ENCODE measurements around the gene TRIM33. TPM values are rescaled to one million over a fixed set of nuclear protein-coding genes. Genes with fewer than 3 reads are reported as not detected.
"Not testable (repeated sequence)": the region's sequence is repeated elsewhere in the genome, so short reads cannot be mapped to it uniquely, and the experiment has no call there.

Gene TRIM33
- total RNA-seq, 2 experiments from 2014 or later: 32.5 to 34.1 TPM

DNA sequence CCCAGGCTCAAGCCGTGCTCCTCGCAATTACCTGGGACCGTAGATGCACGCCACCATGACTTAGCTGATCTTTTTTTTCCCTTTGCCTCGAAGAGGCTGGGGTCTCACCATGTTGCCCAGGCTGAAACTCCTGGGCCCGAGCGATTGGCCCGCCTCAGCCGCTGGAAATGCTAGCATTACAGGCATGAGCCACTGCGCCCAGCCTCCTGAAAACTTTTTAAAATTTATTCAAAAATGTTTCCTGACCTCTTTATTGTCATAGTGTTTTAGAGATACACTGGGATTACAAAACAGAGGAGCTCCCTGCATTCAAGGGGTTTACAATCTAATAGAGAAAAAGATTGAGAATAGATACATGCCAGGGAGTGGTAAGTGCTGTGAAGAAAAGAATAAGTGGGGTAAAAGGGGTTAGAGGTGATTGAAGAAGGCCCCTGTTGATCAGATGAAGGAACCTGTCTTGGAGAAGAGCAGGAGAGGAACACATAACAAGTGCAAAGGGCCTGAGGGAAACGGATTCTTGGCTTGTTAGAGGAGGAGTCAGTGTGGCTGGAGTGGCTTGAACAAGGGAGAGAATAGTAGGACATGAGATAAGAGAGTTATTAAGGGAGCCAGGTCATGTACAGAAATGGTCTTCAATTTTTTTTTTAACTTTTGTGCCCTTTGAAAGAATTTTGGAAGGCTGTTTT, 1.7 kb upstream of the TRIM33 start:
- ChIA-PET CTCF (interaction anchor here (1.2 kb wide), 1 partner anchor 12 kb away, joined by 3 read pairs; no protein-coding TSS in a partner anchor), POLR2A (no interaction called here)

DNA sequence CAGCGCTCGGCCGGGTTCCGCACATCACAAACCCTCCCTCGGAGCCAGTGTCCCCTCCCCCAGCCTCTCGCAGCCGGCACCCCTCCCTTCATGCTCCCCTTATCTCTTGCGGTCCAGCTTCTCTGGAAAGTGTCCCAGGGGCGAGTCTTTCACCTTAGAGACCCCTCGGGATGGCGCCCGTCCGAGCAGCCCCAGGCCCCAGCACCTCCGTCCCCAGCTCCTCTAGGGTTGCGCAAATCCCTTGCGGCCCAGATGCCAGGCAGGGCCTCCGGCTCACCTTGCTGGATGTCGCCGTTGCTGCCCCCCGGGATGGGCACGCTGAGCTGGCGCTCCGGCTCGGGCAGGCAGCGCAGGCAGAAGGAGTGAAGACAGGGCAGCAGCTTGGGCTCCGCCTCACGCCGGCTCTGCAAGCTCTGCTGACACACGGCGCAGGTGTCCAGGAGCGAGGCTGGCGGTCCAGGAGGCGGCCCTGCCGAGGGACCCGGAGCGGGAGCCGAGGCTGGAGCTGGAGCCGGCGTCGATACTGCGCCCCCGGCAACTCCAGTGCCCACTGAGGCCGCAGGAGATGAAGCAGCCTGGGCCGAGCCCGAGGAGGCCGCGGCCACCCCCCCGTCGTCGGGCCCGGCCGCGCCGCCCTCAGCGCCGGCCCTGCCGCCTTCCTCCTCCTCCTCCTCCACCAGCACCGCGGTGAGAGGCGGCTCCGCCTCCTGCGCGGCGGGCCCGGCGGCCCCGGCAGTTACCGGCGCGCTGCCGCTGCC, 550 bp downstream of the TRIM33 start:
- CTCF ChIA-PET: interaction anchor here (0.5 kb wide), 1 partner anchor 12 kb away, joined by 3 read pairs; no protein-coding TSS in a partner anchor
- POLR2A ChIA-PET: interaction anchor here (0.6 to 1.4 kb wide), 2 partner anchors 16 to 160 kb away, joined by 3 to 5 read pairs; no protein-coding TSS in a partner anchor

DNA sequence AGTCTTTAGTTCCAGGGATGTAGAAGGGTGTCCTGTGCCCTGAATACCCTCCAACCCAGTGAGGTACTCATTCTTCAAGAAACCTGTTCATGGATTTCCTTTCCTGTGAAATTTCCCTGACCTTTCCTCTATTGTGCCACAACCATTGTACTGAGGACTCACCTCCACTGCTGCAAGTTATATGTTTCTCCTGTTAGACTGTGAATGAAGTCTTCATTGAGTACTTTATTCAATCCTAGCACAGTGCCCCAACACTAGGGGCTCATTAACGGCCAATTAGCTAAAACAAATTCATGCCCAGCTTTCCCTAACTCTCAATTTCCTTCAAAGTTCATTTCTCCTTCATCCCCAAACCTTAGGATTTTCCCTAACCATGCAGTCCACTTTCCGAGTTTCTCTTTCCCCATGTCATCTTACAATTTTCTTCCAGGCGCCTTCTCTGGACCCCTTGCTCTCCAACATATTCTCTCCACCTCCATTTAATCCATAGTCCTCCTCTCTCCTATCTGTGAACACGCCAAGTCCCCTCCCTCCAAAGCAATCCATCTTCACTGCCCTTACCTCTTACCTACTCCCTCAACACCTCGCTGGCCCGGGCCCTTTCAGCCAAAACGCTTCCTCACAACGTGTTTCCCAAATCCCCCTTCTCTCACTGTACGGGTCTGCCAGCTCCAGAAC, 1.3 kb downstream of the TRIM33 start:
- CTCF ChIA-PET: no interaction called here
- POLR2A ChIA-PET: interaction anchor here (0.6 kb wide), 1 partner anchor 161 kb away, joined by 3 read pairs; no protein-coding TSS in a partner anchor

DNA sequence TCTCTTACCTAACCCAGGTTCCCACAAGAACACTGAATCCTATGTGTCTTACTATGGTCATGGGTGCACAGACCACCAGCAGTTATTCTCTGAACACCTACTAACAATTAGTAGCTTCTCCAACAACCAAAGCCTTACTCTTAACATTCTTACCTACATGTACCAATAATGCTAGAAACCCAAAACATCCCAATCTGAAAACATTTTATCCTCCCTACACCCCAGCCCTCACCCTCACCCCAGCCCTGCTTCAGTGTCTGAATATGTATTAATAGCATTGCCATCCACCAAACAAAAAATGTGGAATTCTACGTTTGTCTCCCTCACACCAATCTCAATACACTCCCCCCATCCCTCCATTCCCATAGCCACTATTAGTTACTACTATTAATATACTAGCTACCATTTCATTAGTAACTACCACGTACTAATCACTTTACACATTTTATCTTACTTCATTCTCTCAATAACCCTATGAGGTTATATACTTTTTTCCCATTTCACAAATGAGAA, 2.6 kb downstream of the TRIM33 start:
- CTCF ChIA-PET: interaction anchor here (1.0 kb wide), 1 partner anchor 162 kb away, joined by 5 read pairs; no protein-coding TSS in a partner anchor
- POLR2A ChIA-PET: no interaction called here

DNA sequence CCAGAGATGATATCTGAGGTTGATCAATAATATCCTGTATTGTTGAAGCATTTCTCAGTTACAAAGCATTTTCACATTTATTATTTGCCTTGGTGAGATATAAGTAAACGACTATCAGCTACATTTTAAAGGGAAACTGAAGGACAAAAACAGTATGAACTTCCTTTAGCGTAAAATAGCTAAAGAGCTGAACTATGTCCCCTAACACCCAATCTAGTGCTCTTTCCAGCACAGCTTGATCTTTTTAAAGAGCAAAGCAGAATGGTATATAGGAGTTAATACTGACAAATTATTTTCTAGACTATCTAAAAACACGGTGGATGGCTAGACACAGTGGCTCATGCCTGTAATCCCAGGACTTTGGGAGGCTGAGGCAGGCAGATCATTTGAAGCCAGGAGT, 3.5 kb downstream of the TRIM33 start:
- ChIA-PET CTCF (interaction anchor here (1.9 kb wide), 1 partner anchor 161 kb away, joined by 5 read pairs; no protein-coding TSS in a partner anchor), POLR2A (no interaction called here)

DNA sequence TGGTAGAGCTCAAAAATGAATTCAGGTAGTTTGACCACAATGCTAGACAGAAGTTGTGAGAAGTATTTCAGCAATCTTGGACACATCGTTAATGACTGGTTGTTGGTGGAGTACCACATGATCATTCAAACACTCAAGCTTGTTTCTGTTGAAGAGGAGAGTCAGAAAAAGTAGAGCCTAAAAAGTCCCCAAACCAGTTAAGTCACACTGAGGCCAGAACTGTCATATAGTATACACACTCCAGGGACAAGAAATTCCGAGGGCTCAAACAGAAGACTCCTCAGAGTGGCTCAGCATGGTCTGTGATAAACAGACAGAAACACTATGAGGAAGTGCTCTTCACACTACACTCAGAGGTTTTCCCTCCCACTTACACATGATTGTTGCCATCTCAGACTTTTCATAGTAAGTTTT, 5.8 kb downstream of the TRIM33 start:
- ChIA-PET CTCF (no interaction called here), POLR2A (no interaction called here)

DNA sequence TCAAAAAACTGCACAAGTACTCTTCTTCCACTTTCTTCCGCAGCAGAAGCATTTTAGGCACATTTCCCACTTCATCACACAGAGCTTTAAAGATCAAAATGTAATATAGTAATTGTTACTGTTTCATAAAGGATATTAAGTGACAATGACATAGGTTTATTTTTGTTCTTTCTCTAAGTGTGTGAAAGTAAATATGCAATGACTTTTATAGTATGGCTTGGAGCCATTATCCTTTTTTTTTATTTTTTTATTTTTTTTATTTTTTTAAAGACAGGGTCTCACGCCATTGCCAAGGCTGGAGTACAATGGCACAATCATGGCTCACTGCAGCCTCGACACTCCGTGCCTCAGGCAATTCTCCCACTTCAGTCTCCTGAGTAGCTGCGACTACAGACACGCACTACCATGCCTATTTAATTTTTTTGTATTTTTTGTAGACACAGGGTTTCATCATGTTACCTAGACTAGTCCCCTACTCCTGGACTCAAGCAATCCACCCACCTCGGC, 7.0 kb downstream of the TRIM33 start:
- POLR2A ChIA-PET: no interaction called here
- CTCF ChIA-PET: no interaction called here

DNA sequence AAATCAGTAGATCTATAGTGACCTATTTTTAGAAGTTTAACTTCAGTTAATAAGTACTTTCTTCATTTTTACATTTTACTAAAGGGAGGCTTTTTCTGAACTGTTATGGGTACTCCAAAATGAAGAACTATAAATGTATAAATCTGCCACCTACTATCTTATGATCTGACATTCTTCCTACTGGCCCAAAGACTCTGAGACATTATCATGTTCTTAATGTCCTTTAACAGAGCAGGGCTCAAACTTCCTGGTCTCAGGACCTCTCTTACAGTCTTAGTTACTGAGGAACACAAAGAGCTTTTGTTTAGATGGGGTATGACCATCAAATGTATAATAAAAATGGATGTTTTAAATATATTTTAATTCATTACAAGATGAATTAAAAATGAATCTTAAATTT, 8.9 kb downstream of the TRIM33 start:
- POLR2A ChIA-PET: no interaction called here
- CTCF ChIA-PET: no interaction called here

DNA sequence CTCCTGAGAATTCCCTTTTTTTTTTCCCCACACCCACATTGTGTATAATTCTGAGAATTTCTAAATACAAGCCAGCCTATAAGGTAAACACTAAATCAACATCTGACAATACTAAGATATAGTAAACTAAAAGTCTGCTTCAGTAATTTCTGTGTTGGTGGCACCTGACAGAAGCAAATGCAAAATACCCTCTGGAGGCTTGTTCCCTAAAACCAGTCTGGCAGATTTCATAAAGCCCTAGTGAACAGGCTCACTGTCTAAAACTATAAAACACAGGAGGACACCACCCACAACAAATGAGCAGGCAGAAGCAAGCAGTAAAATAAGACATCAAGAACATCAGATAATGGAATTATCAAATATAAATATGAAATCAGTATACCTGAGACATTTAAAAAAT, 11.5 kb downstream of the TRIM33 start:
- CTCF ChIA-PET: interaction anchor here (0.7 kb wide), 1 partner anchor 11 kb away, joined by 3 read pairs; no protein-coding TSS in a partner anchor
- POLR2A ChIA-PET: no interaction called here

DNA sequence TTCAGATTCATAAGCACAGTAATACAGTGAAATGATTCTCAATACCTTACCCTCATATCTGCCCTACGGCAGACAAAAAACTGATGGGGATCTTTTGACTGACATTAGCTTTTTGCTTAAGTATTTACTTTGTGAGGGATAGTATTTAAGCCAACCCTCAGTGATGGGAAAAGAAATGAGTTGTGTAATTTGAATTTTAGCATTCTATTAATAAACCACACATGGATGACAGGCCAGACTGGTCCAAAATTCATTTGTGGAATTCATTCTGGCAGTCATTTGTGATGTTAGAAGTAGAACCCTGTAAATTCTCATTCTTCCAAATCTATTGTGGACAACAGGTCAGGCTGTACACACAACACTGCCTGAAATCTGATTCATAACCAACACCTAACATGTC, 14.9 kb downstream of the TRIM33 start:
- ChIA-PET POLR2A (no interaction called here), CTCF (no interaction called here)

DNA sequence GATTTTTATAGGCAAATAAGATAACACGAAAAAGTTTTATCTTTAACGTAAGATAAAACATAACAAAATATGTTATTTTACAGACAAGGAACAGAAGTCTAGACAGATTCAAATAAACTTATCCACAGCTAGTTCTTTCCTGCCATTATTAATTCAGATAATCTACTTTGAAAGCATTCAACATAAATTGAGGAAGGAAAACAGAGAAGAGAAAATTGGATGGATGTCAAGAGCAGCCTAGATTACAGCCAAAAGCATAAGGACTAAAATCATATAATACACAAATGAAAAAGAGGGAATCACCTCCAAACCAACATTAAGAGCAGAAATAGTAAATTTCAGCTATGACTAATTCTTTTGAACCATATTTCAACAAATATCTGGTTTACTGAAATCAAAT, 15.5 kb downstream of the TRIM33 start:
- ChIA-PET CTCF (no interaction called here), POLR2A (interaction anchor here (1.6 kb wide), 1 partner anchor 15 kb away, joined by 5 read pairs; the partner anchor contains the start of gene TRIM33)

DNA sequence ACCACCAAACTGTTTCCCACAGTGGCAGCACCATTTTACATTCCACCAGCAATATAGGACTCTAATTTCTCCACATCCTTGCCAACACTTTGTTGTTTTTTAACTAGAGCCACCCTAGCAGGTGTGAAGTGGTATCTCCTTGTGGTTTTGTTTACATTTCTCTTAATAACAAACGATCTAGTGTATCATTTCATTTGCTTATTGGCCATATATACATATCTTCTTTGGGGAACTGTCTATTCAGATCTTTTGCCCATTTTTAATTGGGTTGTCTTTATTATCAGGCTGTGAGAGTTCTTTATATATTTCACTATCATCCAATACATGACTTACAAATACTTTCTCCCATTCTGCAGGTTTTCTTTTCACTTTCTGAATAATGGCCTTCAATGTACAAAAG, 18.0 kb downstream of the TRIM33 start:
- CTCF ChIA-PET: no interaction called here
- POLR2A ChIA-PET: no interaction called here

DNA sequence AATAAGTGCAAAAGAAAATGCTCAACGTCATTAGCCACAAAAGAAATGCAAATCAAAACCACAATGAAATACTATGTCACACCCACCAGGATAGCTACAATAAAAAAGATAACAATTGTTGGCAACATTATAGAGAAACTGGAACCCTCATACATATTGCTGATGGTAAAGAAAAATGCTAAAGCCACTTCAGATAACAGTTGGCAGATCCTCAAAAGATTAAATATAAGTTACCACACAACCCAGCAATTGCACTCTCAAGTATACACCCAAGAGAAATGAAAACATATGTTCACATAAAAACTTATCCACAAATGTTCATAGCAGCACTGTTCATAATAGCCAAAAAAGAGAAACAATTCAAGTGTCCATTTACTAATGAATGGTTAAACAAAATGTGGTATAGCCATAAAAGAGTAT, 20.7 kb downstream of the TRIM33 start:
- CTCF ChIA-PET: no interaction called here
- POLR2A ChIA-PET: no interaction called here

DNA sequence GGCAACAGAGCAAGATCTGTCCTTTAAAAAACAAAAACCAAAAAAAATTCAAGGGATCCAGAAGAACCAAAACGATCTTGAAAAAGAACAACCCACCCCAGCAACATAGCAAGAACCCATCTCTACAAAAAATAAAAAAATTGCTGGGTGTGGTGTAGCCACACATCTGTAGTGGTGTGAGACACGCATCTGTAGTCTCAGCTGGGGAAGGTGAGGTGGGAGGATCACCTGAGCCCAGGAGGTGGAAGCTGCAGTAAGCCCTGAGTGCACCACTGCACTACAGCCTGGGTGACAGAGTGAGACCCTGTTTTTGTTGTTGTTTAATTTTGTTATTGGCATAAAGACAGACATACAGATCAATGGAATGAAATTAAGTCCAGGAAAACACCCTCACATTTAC, 22.3 kb downstream of the TRIM33 start:
- ChIA-PET CTCF (no interaction called here), POLR2A (no interaction called here)

DNA sequence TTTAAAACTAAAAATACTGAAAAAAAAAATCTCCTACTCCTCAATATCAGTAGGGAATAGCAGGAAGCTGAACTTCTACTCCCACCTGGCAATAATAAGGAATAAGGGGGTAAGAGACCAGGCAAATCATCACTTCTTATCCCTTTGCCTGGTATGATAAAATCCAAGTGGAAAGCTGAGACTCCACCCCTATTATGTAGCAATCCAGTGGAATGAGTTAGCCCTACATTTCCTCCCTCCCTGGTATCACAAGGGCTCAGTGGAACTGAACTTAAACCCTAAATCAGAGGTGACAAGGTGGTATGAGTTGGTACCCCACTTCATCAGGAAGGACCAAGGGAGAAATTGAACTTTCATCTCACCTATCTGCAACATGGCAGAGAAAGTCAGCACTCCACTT, 25.7 kb downstream of the TRIM33 start:
- CTCF ChIA-PET: interaction anchor here (0.6 kb wide), 1 partner anchor 585 kb away, joined by 3 read pairs; no protein-coding TSS in a partner anchor
- POLR2A ChIA-PET: no interaction called here

DNA sequence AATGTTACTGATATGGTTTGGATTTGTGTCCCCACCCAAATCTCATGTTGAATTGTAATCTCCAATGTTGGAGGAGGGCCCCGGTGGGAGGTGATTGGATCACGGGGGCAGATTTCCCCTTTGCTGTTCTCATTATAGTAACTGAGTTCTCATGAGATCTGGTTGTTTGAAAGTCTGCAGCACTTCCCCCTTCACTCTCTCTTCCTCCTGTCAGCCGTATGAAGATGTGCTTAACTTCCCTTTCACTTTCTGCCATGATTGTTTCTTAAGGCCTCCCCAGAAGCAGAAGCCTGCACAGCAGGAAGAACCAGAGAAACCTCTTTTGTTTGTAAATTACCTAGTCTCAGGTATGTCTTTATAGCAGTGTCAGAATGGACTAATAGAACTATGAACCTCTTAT, 28.4 kb downstream of the TRIM33 start:
- ChIA-PET POLR2A (no interaction called here), CTCF (interaction anchor here (1.0 kb wide), 1 partner anchor 200 kb away, joined by 3 read pairs; no protein-coding TSS in a partner anchor)

DNA sequence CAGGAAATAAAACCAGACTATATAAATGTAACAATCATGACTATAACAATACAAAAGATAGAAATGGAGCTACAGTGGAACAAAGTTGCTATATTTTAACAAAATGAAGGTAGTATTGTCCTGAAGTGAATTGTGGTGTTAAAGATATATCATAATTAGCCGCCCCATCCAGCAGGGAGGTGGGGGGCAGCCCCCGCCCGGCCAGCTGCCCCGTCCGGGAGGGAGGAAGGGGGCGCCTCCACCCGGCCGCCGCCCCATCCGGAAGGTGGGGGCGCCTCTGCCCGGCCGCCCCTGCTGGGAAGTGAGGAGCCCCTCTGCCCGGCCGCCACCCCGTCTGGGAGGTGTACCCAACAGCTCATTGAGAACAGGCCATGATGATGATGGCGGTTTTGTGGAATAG, 31.4 kb downstream of the TRIM33 start:
- POLR2A ChIA-PET, CTCF ChIA-PET: not testable (repeated sequence)

DNA sequence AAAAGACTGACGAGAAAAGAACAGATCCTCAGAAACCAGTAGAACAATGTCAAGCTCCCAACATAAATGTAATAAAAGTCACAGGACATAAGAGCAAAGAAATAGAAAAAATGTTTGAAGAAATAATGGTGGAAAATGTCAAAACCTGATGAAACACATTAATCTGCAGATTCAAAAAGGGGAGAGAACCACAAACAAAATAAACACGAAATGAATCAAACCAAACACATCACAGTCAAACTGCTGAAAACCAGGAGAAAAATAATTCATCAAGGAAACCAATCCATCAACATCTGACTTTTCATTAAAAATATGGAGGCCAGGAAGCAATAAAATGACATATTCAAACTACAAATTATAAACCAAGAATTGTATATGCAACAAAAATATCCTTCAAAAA, 31.9 kb downstream of the TRIM33 start:
- ChIA-PET POLR2A (no interaction called here), CTCF (no interaction called here)

DNA sequence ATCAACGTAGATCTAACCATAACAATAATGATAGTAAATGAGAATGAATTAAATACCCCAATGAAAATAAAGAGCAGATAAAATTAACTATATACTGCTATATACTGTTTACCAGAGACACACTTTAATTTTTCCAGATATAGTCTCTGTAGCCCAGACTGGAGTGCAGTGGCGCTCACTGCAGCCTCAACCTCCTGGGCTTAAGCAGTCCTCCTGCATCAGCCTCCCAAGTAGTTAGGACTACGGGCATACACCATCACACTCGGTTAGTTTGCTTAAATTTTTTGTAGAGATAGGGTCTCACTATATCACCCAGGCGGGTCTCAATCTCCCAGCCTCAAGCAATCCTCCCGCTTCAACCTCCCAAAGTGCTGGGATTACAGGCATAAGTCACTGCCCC, 37.2 kb downstream of the TRIM33 start:
- POLR2A ChIA-PET: no interaction called here
- CTCF ChIA-PET: no interaction called here

DNA sequence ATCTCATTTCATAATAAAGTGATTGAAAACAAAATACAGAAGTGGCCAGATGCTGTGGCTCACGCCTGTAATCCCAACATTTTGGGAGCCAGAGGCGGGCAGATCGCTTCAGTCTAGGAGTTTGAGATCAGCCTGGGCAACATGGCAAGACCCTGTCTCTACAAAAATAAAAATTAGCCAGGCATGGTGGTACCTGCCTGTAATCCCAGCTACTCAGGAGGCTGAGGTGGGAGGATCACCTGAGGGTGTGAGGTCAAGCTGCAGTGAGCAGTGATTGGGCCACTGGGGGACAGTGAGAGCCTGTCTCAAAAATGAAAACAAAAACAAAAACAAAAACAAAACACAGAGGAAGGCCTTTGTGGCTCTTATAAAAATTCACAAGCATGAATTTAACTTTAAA, 38.6 kb downstream of the TRIM33 start:
- ChIA-PET CTCF (no interaction called here), POLR2A (no interaction called here)
